Peyer's patch (tissue), 4 donors: ENCODE results near the gene SEC22A.

Source experiments
- CTCF ChIP-seq, 6 experiments: fragments of 450-650 bp in 4 of 6; fragments of 200-600 bp in 2 of 6; sonication (generic) in 1 of 6; IDR thresholded peaks; one replicate each; pipeline ENCODE4 v1.5.1; 2017 to 2019; ENCODE audit warnings: antibody characterized with exemption in 6 of 6, mild to moderate bottlenecking in 3 of 6, moderate library complexity in 1 of 6
- POLR2A ChIP-seq, 2 donors: fragments of 450-650 bp; IDR thresholded peaks; one replicate each; pipeline ENCODE4 v1.5.1; 2017; ENCODE audit warnings: antibody characterized with exemption in 2 of 2, mild to moderate bottlenecking in 2 of 2, moderate library complexity in 2 of 2

DNA sequence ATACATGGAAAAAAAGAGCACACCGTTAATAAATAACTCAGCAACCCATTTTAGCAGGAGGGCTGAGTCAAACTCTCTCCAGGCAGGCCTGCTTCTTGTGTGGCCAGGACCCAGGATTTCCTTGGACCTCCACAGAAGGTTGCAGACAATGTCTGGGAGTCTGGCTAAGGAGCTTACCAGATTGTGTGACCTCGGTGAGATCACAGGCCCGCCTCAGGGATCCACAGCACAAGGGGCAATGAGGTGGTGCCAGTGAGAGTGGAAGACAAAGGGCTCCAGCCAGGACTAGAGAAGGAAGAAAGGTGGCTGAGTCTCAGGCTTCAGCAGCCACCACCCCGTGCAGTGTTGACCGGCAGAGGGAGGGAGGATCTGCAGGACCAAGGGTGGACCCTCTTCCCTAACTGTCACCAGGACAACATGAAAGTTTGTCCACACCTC lies 32.2 kb upstream of the SEC22A start:
- TF ChIP-seq POLR2A (IDR thresholded peaks at IDR 0.05) (no peak), CTCF (IDR thresholded peaks at IDR 0.05) (no peak)
